HEK293 (cell line): ENCODE results near the gene RINT1.

ENCODE experiments used
- CTCF ChIA-PET: fragments of 350-600 bp; formaldehyde crosslinking; extraction: SDS; loops from one replicate; lab custom pipeline; 2021; ENCODE audit warnings: antibody characterized with exemption; lab: Yijun Ruan, JAX
- POLR2A ChIA-PET: fragments of 300-600 bp; formaldehyde crosslinking; extraction: SDS; loops from one replicate; lab custom pipeline; 2020; ENCODE audit warnings: antibody characterized with exemption, inconsistent platforms; lab: Yijun Ruan, JAX
- H3K27ac ChIP-seq: fragments of 200-500 bp; sonication (Bioruptor generic); 2 replicates; pipeline ENCODE4 v1.5.1; 2014; ENCODE audit warnings: low read depth, low read length, control low read depth, inconsistent platforms; ENCODE audit errors: extremely low read depth
- H3K36me3 ChIP-seq, 2 experiments: fragments of 200-500 bp in 1 of 2; sonication (Bioruptor generic) in 1 of 2; 1 replicate in 1 of 2; 2 replicates in 1 of 2; pipeline ENCODE4 v1.5.1; 2014 to 2017; ENCODE audit warnings: inconsistent platforms in 2 of 2, low read length in 2 of 2; ENCODE audit not compliant: control insufficient read depth in 2 of 2, insufficient read depth in 1 of 2
- H3K4me1 ChIP-seq: fragments of 200-500 bp; sonication (Bioruptor generic); 2 replicates; pipeline ENCODE4 v1.5.1; 2014; ENCODE audit warnings: mild to moderate bottlenecking, low read length, inconsistent platforms; ENCODE audit not compliant: control insufficient read depth, insufficient read depth
- H3K4me3 ChIP-seq: 2 replicates; pipeline ENCODE4 v1.5.1; 2011; ENCODE audit warnings: low read depth, mild to moderate bottlenecking, control low read depth, low read length, moderate library complexity
- H3K9me3 ChIP-seq: fragments of 200-500 bp; sonication (Bioruptor generic); 2 replicates; pipeline ENCODE4 v1.5.1; 2014; ENCODE audit warnings: low read depth, low read length, inconsistent platforms; ENCODE audit not compliant: control insufficient read depth, insufficient read depth
- CTCF ChIP-seq: fragments of 450-650 bp; formaldehyde crosslinking; IDR thresholded peaks from 2 replicates; pipeline ENCODE4 v1.5.1; 2016; ENCODE audit warnings: missing biosample characterization, missing genetic modification characterization
- YY2 ChIP-seq: fragments of 450-650 bp; formaldehyde crosslinking; IDR thresholded peaks from 2 replicates; pipeline ENCODE4 v1.5.1; 2016; ENCODE audit warnings: missing biosample characterization, missing genetic modification characterization
- ZBTB10 ChIP-seq: fragments of 450-650 bp; formaldehyde crosslinking; IDR thresholded peaks from 2 replicates; pipeline ENCODE4 v1.5.1; 2016; ENCODE audit warnings: missing biosample characterization, missing genetic modification characterization
- ZBTB21 ChIP-seq: fragments of 450-650 bp; formaldehyde crosslinking; IDR thresholded peaks from 2 replicates; pipeline ENCODE4 v1.5.1; 2017; ENCODE audit warnings: missing biosample characterization, missing genetic modification characterization
- ZBTB26 ChIP-seq: fragments of 450-650 bp; formaldehyde crosslinking; optimal IDR thresholded peaks from 2 replicates; pipeline ENCODE3; 2016; ENCODE audit warnings: missing biosample characterization, mild to moderate bottlenecking, missing genetic modification characterization
- ZBTB44 ChIP-seq: fragments of 450-650 bp; IDR thresholded peaks from 2 replicates; pipeline ENCODE4 v1.5.1; 2018; ENCODE audit warnings: missing biosample characterization, mild to moderate bottlenecking, missing genetic modification characterization
- ZBTB48 ChIP-seq: fragments of 450-650 bp; formaldehyde crosslinking; IDR thresholded peaks from 2 replicates; pipeline ENCODE4 v1.5.1; 2016; ENCODE audit warnings: missing biosample characterization, missing genetic modification characterization
- ZIC2 ChIP-seq: fragments of 450-650 bp; formaldehyde crosslinking; IDR thresholded peaks from 2 replicates; pipeline ENCODE4 v1.5.1; 2016; ENCODE audit warnings: missing biosample characterization, missing genetic modification characterization
- ZNF114 ChIP-seq: fragments of 450-650 bp; formaldehyde crosslinking; IDR thresholded peaks from 2 replicates; pipeline ENCODE4 v1.5.0; 2017; ENCODE audit warnings: missing biosample characterization, missing genetic modification characterization
- ZNF18 ChIP-seq: fragments of 450-650 bp; formaldehyde crosslinking; IDR thresholded peaks from 2 replicates; pipeline ENCODE4 v1.5.1; 2016; ENCODE audit warnings: missing biosample characterization, missing genetic modification characterization
- ZNF2 ChIP-seq: fragments of 450-650 bp; formaldehyde crosslinking; IDR thresholded peaks from 2 replicates; pipeline ENCODE4 v1.5.1; 2016; ENCODE audit warnings: missing biosample characterization, missing genetic modification characterization
- ZNF580 ChIP-seq: fragments of 450-650 bp; formaldehyde crosslinking; IDR thresholded peaks from 2 replicates; pipeline ENCODE4 v1.5.1; 2016; ENCODE audit warnings: missing biosample characterization, missing genetic modification characterization
- ZNF692 ChIP-seq: fragments of 450-650 bp; formaldehyde crosslinking; IDR thresholded peaks from 2 replicates; pipeline ENCODE4 v1.5.1; 2016; ENCODE audit warnings: missing biosample characterization, missing genetic modification characterization
- ZNF76 ChIP-seq: fragments of 450-650 bp; formaldehyde crosslinking; IDR thresholded peaks from 2 replicates; pipeline ENCODE4; 2016; ENCODE audit warnings: low read depth, missing biosample characterization, missing genetic modification characterization, borderline replicate concordance
- ZSCAN16 ChIP-seq: fragments of 450-650 bp; formaldehyde crosslinking; IDR thresholded peaks from 2 replicates; pipeline ENCODE4 v1.5.1; 2016; ENCODE audit warnings: missing biosample characterization, missing genetic modification characterization

The RINT1 gene

GRCh38 chr7:105585850-105586500, 54.0 kb downstream of the RINT1 start (continued):
- TF ChIP-seq ZBTB26 (no peak), CTCF (tag by site-specific recombination) (no peak), ZNF76 (no peak), ZBTB10 (tag by site-specific recombination) (no peak), ZNF18 (no peak)

- Histone ChIP-seq H3K9me3 (no peaks in the 10 kb centered on the region), H3K4me3 (no peak overlapping the region), H3K36me3 (no peaks in the 10 kb centered on the region), H3K27ac (no peak overlapping the region), H3K4me1 (no peaks in the 10 kb centered on the region)
- ChIA-PET POLR2A (no interaction called here), CTCF (interaction anchor here (0.6 to 1.1 kb wide), 2 partner anchors 133 to 705 kb away, joined by 3 read pairs; no protein-coding TSS in a partner anchor)
- TF ChIP-seq ZSCAN16 (tag by site-specific recombination) (no peak), ZNF580 (tag by site-specific recombination) (no peak), ZBTB21 (tag by site-specific recombination) (no peak)
These were observed 56.1 kb downstream of the RINT1 start for GRCh38 chr7:105587909-105588635.

- Histone ChIP-seq H3K27ac (no peak overlapping the region), H3K36me3 (no peaks in the 10 kb centered on the region), H3K4me3 (no peak overlapping the region), H3K4me1 (no peaks in the 10 kb centered on the region), H3K9me3 (no peaks in the 10 kb centered on the region)
- CTCF ChIA-PET, result interaction anchor here (0.6 to 1.9 kb wide), 20 partner anchors 8 to 706 kb away, joined by 3 to 11 read pairs (median 4); no protein-coding TSS in a partner anchor
- POLR2A ChIA-PET, result interaction anchor here (0.5 kb wide), 1 partner anchor 21 kb away, joined by 5 read pairs; no protein-coding TSS in a partner anchor
- TF ChIP-seq ZBTB48 (tag by site-specific recombination) (0 out of 2 replicates have a peak, but pooled peaks have one; percentile 51), ZNF114 (no peak), ZNF692 (peak; percentile 54; the same call in 1 of the 2 replicates), ZNF2 (tag by site-specific recombination) (peak; percentile 75; the same call in 1 of the 2 replicates), ZIC2 (tag by site-specific recombination) (peak; percentile 53; the same call in 1 of the 2 replicates), CTCF (tag by site-specific recombination) (peak; percentile 83), ZBTB44 (0 out of 2 replicates have a peak, but pooled peaks have one; percentile 10), YY2 (tag by site-specific recombination) (no peak)
These were observed 57.5 kb downstream of the RINT1 start for GRCh38 chr7:105589356-105590077.
